Right lobe of liver (tissue), 4 donors: ENCODE data around the gene SLC16A8.

ENCODE experiments used
- CTCF ChIP-seq, 4 donors: fragments of 200-600 bp in 3 of 4; fragments of 450-650 bp in 1 of 4; IDR thresholded peaks; one replicate each; pipeline versions ENCODE4 v1.5.1 to v1.8.0; 2016 to 2022; ENCODE audit warnings: antibody characterized with exemption in 4 of 4, mild to moderate bottlenecking in 2 of 4
- POLR2A ChIP-seq: fragments of 450-650 bp; IDR thresholded peaks from one replicate; pipeline ENCODE4 v1.6.1; 2017; ENCODE audit warnings: antibody characterized with exemption, mild to moderate bottlenecking
- donor health status: DM: no; HTN: no; CAD: no.
- donor health status: DM: no; HTN: no; CAD: no.
- donor health status: DM: no; HTN: yes; CAD: no.

- no peak for TF ChIP-seq CTCF (IDR thresholded peaks at IDR 0.05)
- no peak for TF ChIP-seq POLR2A
These were observed 40.4 kb upstream of the SLC16A8 start for GRCh38 chr22:38124236-38124974.
